HPDE6-E6E7 (cell line): ENCODE measurements around the gene CMC1.
"Not testable (repeated sequence)": the region's sequence is repeated elsewhere in the genome, so short reads cannot be mapped to it uniquely, and the experiment has no call there.

Experiments used
- DNase-seq: peaks from one replicate; pipeline ENCODE4 v3.0.0; 2011; ENCODE audit warnings: missing footprints; ENCODE audit errors: extremely low spot score

CMC1 gene

GRCh38 chr3:28241221-28242160 is at the start of gene CMC1:
Gene CMC1 (plus strand): TSS chr3:28241619. CDS start chr3:28241794, 175 bp downstream.
- peak; percentile 65 for DNase-seq

- DNase-seq: no peak
Observed at GRCh38 chr3:28198161-28198560, 43.3 kb upstream of the CMC1 start.

DNA sequence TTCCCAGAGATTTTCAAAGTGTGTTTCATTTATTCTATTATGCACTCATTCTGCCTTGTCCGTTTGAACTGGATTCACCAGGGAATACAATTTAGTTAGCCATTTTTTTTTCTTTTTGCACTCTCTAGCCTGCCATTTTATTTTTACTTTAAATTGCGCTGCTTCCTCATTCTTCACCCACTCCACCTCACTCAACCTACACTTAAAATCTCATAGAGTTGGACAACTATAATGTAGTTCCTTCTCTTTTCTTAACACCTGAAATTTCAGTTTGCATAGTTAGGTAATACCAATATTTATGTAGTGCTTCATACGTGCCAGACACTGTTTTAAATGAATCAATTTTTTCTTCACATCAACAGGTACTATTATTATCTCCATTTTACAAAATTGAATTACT is 42.4 kb upstream of the CMC1 start:
- DNase-seq: no peak

- DNase-seq: not testable (repeated sequence)
Observed at GRCh38 chr3:28199643-28200042, 41.8 kb upstream of the CMC1 start.

GRCh38 chr3:28200366-28200848 is 41.0 kb upstream of the CMC1 start:
- DNase-seq: not testable (repeated sequence)

- no peak for DNase-seq
Observed at GRCh38 chr3:28206479-28206878, 34.9 kb upstream of the CMC1 start.

GRCh38 chr3:28207000-28207733 is 34.3 kb upstream of the CMC1 start:
- no peak for DNase-seq

GRCh38 chr3:28210968-28211713 is 30.3 kb upstream of the CMC1 start:
- no peak for DNase-seq

DNA sequence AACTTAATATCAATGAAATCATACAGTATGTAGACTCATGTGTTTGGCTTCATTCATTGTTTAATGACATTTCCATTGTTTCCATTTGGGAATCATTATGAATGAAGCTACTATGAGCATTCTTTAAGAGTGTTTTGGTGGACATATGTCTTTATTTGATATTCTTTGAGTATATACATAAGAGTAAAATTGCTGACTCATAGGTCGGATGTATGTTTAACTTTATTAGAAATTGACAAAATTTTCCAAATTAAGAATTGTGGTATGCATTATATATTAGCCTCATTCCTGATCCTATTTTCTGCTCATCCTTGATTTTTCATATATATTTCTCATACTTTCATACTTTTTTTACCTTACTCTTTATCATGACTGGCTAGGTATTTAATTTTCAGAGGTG is 28.7 kb upstream of the CMC1 start:
- DNase-seq: no peak

GRCh38 chr3:28215407-28215806 is 26.0 kb upstream of the CMC1 start:
- no peak for DNase-seq

GRCh38 chr3:28218071-28218916 is 23.1 kb upstream of the CMC1 start:
- no peak for DNase-seq

DNA sequence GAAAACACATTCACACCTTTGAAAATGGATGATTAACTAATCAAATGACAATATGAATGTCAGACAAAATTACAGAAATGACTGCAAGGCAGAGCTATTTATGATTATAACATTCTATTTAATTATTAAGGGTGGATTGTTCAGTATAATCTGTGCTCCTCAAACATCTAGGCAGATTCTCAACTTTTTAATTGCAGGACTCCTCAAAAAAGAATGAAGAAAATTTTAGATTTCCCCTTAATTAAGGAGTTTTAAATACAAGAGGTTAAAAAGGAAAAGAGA is 22.6 kb upstream of the CMC1 start:
- DNase-seq: no peak

DNA sequence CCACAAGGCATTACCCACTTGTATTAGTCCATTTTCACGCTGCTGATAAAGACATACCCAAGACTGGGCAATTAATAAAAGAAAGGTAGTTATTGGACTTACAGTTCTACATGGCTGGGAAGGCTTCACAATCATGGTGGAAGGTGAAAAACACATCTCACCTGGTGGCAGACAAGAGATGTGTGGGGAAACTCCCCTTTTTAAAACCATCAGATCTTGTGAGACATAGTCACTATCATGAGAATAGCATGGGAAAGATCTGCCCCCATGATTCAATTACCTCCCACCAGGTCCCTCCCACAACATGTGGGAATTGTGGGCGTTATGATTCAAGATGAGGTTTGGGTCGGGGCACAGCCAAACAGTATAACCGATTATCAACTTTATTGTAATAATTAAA is 17.0 kb upstream of the CMC1 start:
- DNase-seq: no peak

- no peak for DNase-seq
Observed at GRCh38 chr3:28226020-28226419, 15.4 kb upstream of the CMC1 start.

- no peak for DNase-seq
Observed at GRCh38 chr3:28228623-28229022, 12.8 kb upstream of the CMC1 start.

GRCh38 chr3:28232659-28233058 is 8.8 kb upstream of the CMC1 start:
- no peak for DNase-seq

GRCh38 chr3:28234454-28234853 is 7.0 kb upstream of the CMC1 start:
- DNase-seq: no peak

DNA sequence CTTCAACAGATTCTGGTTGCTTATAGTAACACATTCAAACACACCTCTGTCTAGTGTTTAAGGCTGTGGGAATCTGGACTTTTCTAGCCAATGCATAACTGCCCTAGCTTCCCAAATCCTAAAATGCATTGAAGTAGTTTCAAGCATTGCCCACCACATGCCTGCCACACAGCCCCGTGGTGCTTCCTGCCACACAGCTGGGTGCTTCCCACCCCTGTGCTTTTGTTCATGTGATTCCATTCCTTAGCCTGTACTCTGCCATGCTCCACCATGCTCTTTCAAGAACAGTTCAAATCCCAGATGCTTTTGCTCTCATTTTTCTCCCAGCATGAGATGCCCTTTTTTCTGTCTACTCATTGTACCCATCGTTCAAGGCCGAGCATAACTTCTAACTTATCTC is 2.3 kb upstream of the CMC1 start:
- no peak for DNase-seq

DNA sequence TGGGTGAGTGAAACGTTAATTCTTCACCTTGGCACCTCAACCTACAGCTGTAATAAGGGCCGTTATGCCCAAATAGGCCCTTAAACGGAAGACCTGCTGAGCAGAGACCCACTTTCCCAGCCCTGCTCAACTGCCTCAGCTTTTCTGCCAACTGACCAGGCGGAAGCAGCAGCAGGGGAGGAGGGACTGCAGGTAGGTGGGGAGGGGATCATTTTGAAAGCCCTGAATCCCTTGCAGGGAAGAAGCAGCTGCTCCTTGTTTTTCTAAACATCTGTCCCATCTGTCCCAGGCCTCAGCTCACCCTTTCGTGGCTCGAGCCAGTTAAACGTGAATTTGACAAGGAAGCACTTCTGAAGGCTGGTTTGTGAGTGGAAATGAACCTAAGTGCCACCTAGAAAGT is 978 bp upstream of the CMC1 start:
- no peak for DNase-seq

GRCh38 chr3:28242519-28242918 is 1.1 kb downstream of the CMC1 start:
- DNase-seq: no peak

DNA sequence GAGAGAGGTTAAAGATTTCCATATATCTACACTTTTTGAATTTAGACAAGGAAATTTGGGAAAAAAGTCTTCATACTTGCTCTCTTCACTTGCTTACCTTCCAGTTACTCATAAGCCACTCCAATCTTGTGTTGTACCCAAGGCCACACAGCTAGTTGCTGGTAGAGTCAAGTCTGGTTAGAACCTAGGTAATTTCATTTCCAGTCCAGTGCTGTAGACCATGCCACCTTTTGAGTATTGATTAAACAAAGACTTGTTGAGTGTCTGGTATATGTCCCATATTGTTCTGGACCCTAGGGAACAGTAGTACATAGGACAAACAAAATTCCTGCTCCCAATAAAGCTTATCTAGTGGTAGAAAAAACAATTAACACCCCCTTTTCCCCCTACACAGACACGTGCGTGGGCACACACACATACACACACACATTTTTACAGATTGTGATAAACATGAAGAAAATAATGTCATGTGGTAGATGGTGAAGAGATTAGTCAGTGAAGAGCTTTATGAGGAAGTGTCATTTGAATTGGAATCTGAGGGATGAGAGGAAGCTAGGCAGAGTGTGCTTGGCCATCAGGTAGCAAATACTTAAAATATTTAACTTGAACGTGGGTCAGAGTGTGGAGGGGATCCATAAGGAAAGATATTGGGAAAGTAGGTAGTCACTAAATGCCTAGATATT is 2.1 kb downstream of the CMC1 start:
- no peak for DNase-seq
